Measurements from ENCODE around the gene CD200.

GRCh38 chr3:112394003-112394640 is 61.2 kb downstream of the CD200 start:
- TF ChIP-seq CTCF (conservative IDR thresholded peaks at IDR 0.05 in 1 of 2, IDR thresholded peaks at IDR 0.05 in 1 of 2; ENCODE audit: extremely low read depth in 1 of 2, insufficient read depth in 1 of 2, low read depth in 1 of 2, low read length in 2 of 2) (no peak), EZH2 (IDR thresholded peaks at IDR 0.05; ENCODE audit: borderline replicate concordance, low read length) (no peak)
